ELR (cell line): ENCODE results near the gene MYBPC1.
"Not testable (repeated sequence)": the region's sequence is repeated elsewhere in the genome, so short reads cannot be mapped to it uniquely, and the experiment has no call there.

ENCODE experiments used
- DNase-seq: peaks from one replicate; pipeline ENCODE4 v3.0.0-alpha.2; 2015; ENCODE audit warnings: low read depth

MYBPC1 gene

GRCh38 chr12:101653503-101653902, 58.7 kb downstream of the MYBPC1 start:
- DNase-seq, result no peak

GRCh38 chr12:101654442-101654841, 59.7 kb downstream of the MYBPC1 start:
- DNase-seq, result no peak

- no peak for DNase-seq
These were observed 60.6 kb downstream of the MYBPC1 start for GRCh38 chr12:101655393-101655792.

GRCh38 chr12:101660662-101661061, 65.9 kb downstream of the MYBPC1 start:
- DNase-seq, result not testable (repeated sequence)

GRCh38 chr12:101663298-101663697, 68.5 kb downstream of the MYBPC1 start:
- DNase-seq, result no peak

- DNase-seq, result no peak
These were observed 70.2 kb downstream of the MYBPC1 start for GRCh38 chr12:101664992-101665391.

- DNase-seq, result no peak
These were observed 71.4 kb downstream of the MYBPC1 start for GRCh38 chr12:101666052-101666728.

GRCh38 chr12:101667591-101667990, 72.8 kb downstream of the MYBPC1 start:
- no peak for DNase-seq

GRCh38 chr12:101670007-101670671, 75.4 kb downstream of the MYBPC1 start:
- peak; percentile 56 for DNase-seq

GRCh38 chr12:101671157-101671791, 76.5 kb downstream of the MYBPC1 start:
- DNase-seq, result no peak

- no peak for DNase-seq
These were observed 77.1 kb downstream of the MYBPC1 start for GRCh38 chr12:101671833-101672232.

GRCh38 chr12:101675555-101675954, 80.8 kb downstream of the MYBPC1 start:
- no peak for DNase-seq

- DNase-seq, result not testable (repeated sequence)
These were observed 81.7 kb downstream of the MYBPC1 start for GRCh38 chr12:101676497-101676896.

- no peak for DNase-seq
These were observed 83.3 kb downstream of the MYBPC1 start for GRCh38 chr12:101678081-101678480.

- DNase-seq, result no peak
These were observed 85.5 kb downstream of the MYBPC1 start for GRCh38 chr12:101680240-101680639.

- DNase-seq, result no peak
These were observed 85.9 kb downstream of the MYBPC1 start for GRCh38 chr12:101680647-101681046.

- not testable (repeated sequence) for DNase-seq
These were observed 86.9 kb downstream of the MYBPC1 start for GRCh38 chr12:101681627-101682026.

- DNase-seq, result no peak
These were observed 90.3 kb downstream of the MYBPC1 start for GRCh38 chr12:101685092-101685491.

- no peak for DNase-seq
These were observed 91.4 kb downstream of the MYBPC1 start for GRCh38 chr12:101686176-101686575.

GRCh38 chr12:101690544-101691098, 95.8 kb downstream of the MYBPC1 start:
- DNase-seq, result no peak

- no peak for DNase-seq
These were observed 96.8 kb downstream of the MYBPC1 start for GRCh38 chr12:101691503-101692096.

- peak; percentile 34 for DNase-seq
These were observed 99.6 kb downstream of the MYBPC1 start for GRCh38 chr12:101694297-101694848.
